ENCODE data around the gene ABCB8. TPM values are rescaled to one million over a fixed set of nuclear protein-coding genes. Genes with fewer than 3 reads are reported as not detected.

ABCB8 gene
- total RNA-seq, result 26.5 and 37.4 TPM in 2 replicates

GRCh38 chr7:151028131-151028947, at the start of gene ABCB8:
Gene ABCB8 (plus strand): TSS chr7:151028450. CDS start chr7:151028516, 66 bp downstream.

GRCh38 chr7:150990416-150991186, 37.6 kb upstream of the ABCB8 start, which contains the start of gene NOS3:
Gene NOS3 (plus strand): TSS chr7:150991017. CDS start chr7:150993804, 2,787 bp downstream.

GRCh38 chr7:151024435-151025056, 3.7 kb upstream of the ABCB8 start, which contains the start of gene ATG9B:
Gene ATG9B (minus strand): TSS chr7:151024494. CDS start chr7:151024423, 71 bp downstream.

GRCh38 chr7:151047976-151048815, 19.9 kb downstream of the ABCB8 start, which contains the start of gene ASIC3:
Gene ASIC3 (plus strand): TSS chr7:151048531. CDS start chr7:151048886, 355 bp downstream.

GRCh38 chr7:151057506-151057988, 29.3 kb downstream of the ABCB8 start, which contains the start of gene CDK5:
Gene CDK5 (minus strand): TSS chr7:151057897. CDS start chr7:151057848, 49 bp downstream.

GRCh38 chr7:151059367-151060112, 31.3 kb downstream of the ABCB8 start, which contains the start of gene SLC4A2:
Gene SLC4A2 (plus strand): TSS chr7:151059589. CDS start chr7:151061988, 2,399 bp downstream.

GRCh38 chr7:151080522-151081169, 52.4 kb downstream of the ABCB8 start, which contains the start of gene FASTK:
Gene FASTK (minus strand): TSS chr7:151080809. CDS start chr7:151080766, 43 bp downstream.

GRCh38 chr7:151083071-151083823, 55.0 kb downstream of the ABCB8 start, which contains the start of gene TMUB1:
Gene TMUB1 (minus strand): TSS chr7:151083493. CDS start chr7:151082563, 930 bp downstream.

GRCh38 chr7:151085691-151086620, 57.7 kb downstream of the ABCB8 start, which contains the start of gene AGAP3:
Gene AGAP3 (plus strand): TSS chr7:151086475. CDS start chr7:151086742, 267 bp downstream.

Other genes with a start within 250 kb of the ABCB8 start
- not detected in 2 replicates for gene TMEM176B, start 228.1 kb upstream of the ABCB8 start, total RNA-seq
- gene TMEM176A, start 227.7 kb upstream of the ABCB8 start, total RNA-seq, result not detected in 2 replicates
- gene AOC1, start 175.9 kb upstream of the ABCB8 start, total RNA-seq, result not detected in 2 replicates
- not detected in 2 replicates for gene KCNH2, start 50.1 kb upstream of the ABCB8 start, total RNA-seq
- gene NOS3, start 37.4 kb upstream of the ABCB8 start, total RNA-seq, result 1.1 and 5.8 TPM in 2 replicates
- gene ATG9B, start 4.0 kb upstream of the ABCB8 start, total RNA-seq, result under 0.01 and 2.0 TPM in 2 replicates
- gene ASIC3, start 20.1 kb downstream of the ABCB8 start, total RNA-seq, result under 0.01 and 0.19 TPM in 2 replicates
- 18.9 and 23.4 TPM in 2 replicates for gene CDK5, start 29.4 kb downstream of the ABCB8 start, total RNA-seq
- 71.6 and 91.4 TPM in 2 replicates for gene SLC4A2, start 31.1 kb downstream of the ABCB8 start, total RNA-seq
- 68.2 and 83.2 TPM in 2 replicates for gene FASTK, start 52.4 kb downstream of the ABCB8 start, total RNA-seq
- gene TMUB1, start 55.0 kb downstream of the ABCB8 start, total RNA-seq, result 20.6 and 25.9 TPM in 2 replicates
- 42.8 and 45.9 TPM in 2 replicates for gene AGAP3, start 58.0 kb downstream of the ABCB8 start, total RNA-seq
- not detected in 2 replicates for gene GBX1, start 139.2 kb downstream of the ABCB8 start, total RNA-seq
- gene ASB10, start 158.8 kb downstream of the ABCB8 start, total RNA-seq, result not detected in 2 replicates
- gene H2BK1, start 182.0 kb downstream of the ABCB8 start, total RNA-seq, result not detected in 2 replicates
- gene ABCF2, start 198.8 kb downstream of the ABCB8 start, total RNA-seq, result 64.5 and 101 TPM in 2 replicates
- 69.0 and 92.5 TPM in 2 replicates for gene CHPF2, start 204.0 kb downstream of the ABCB8 start, total RNA-seq
- gene SMARCD3, start 220.2 kb downstream of the ABCB8 start, total RNA-seq, result 30.3 and 39.7 TPM in 2 replicates

Measured in regular cardiac myocyte (primary cell).